TTC549 (cell line): ENCODE data around the gene CCDC175.

Source experiments
- FAIRE-seq: peaks from 2 replicates; lab custom pipeline; 2012; peaks lifted over from hg19 to GRCh38; lab: Jason Lieb, UNC

The CCDC175 gene

GRCh38 chr14:59482541-59483331, 93.9 kb downstream of the CCDC175 start:
- FAIRE-seq = no peak

GRCh38 chr14:59481871-59482540, 94.6 kb downstream of the CCDC175 start:
- FAIRE-seq = no peak

- no peak for FAIRE-seq
Measured at GRCh38 chr14:59481407-59481806, 95.2 kb downstream of the CCDC175 start.

- FAIRE-seq = no peak
Measured at GRCh38 chr14:59480166-59480565, 96.4 kb downstream of the CCDC175 start.

GRCh38 chr14:59478540-59478939, 98.1 kb downstream of the CCDC175 start:
- FAIRE-seq = no peak

GRCh38 chr14:59475709-59476108, 100.9 kb downstream of the CCDC175 start:
- no peak for FAIRE-seq

- no peak for FAIRE-seq
Measured at GRCh38 chr14:59474172-59474571, 102.4 kb downstream of the CCDC175 start.

- no peak for FAIRE-seq
Measured at GRCh38 chr14:59465316-59466135, 111.1 kb downstream of the CCDC175 start, which contains the start of gene GPR135. TSS of gene GPR135 (minus strand) at chr14:59465380. CDS start at chr14:59465226, 154 bp downstream.

GRCh38 chr14:59464486-59465315, 111.9 kb downstream of the CCDC175 start:
- FAIRE-seq = no peak

GRCh38 chr14:59463787-59464485, 112.7 kb downstream of the CCDC175 start:
- FAIRE-seq = no peak

GRCh38 chr14:59461891-59462290, 114.7 kb downstream of the CCDC175 start:
- FAIRE-seq = no peak

GRCh38 chr14:59460378-59460777, 116.2 kb downstream of the CCDC175 start:
- FAIRE-seq = no peak

GRCh38 chr14:59458486-59458885, 118.1 kb downstream of the CCDC175 start:
- FAIRE-seq = no peak

- no peak for FAIRE-seq
Measured at GRCh38 chr14:59455411-59455810, 121.2 kb downstream of the CCDC175 start.
